ENCODE results near the gene ZNF346. TPM values are rescaled to one million over a fixed set of nuclear protein-coding genes. Genes with fewer than 3 reads are reported as not detected.
A peak's percentile ranks its signal among the peaks of the same experiment; 100 is the strongest.

ZNF346 gene
- total RNA-seq, 1 donor = 19.2 TPM

DNA sequence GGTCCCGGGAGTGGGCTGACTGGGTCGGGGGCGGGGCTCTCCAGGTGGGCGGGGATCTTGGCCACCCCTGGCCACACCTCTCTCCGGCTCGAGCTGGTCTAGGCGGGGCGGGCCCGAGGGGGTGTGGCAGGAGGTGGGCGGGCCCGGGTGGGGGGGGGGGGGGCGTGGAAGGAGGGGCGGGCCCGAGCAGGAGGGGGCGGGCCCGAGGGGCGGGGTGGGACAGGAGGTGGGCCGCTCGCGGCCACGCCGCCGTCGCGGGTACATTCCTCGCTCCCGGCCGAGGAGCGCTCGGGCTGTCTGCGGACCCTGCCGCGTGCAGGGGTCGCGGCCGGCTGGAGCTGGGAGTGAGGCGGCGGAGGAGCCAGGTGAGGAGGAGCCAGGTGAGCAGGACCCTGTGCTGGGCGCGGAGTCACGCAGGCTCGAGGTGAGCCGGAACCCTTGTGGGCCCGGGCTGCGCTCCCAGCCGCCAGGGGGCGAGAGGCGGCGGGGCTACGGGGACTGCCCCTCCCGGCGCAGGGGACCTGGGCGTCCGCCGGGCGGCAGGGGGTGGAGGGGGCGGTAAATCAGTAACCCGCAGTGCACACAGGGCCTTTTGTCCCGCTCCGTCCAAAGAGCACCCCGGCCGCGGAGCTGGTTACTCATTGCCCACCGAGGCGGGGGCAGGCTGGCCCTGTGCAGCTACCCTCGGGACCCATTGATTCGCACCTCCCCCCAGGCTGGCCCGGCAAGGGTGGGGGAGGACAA is 64.3 kb downstream of the ZNF346 start, which contains the start of gene FGFR4:
TSS of gene FGFR4 (plus strand) at position 262 of the 744 bp plus-strand sequence. CDS start 2,688 bp downstream, outside the sequence.
- TF ChIP-seq, protein P1, sequence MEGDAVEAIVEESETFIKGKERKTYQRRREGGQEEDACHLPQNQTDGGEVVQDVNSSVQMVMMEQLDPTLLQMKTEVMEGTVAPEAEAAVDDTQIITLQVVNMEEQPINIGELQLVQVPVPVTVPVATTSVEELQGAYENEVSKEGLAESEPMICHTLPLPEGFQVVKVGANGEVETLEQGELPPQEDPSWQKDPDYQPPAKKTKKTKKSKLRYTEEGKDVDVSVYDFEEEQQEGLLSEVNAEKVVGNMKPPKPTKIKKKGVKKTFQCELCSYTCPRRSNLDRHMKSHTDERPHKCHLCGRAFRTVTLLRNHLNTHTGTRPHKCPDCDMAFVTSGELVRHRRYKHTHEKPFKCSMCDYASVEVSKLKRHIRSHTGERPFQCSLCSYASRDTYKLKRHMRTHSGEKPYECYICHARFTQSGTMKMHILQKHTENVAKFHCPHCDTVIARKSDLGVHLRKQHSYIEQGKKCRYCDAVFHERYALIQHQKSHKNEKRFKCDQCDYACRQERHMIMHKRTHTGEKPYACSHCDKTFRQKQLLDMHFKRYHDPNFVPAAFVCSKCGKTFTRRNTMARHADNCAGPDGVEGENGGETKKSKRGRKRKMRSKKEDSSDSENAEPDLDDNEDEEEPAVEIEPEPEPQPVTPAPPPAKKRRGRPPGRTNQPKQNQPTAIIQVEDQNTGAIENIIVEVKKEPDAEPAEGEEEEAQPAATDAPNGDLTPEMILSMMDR (IDR thresholded peaks at IDR 0.05; ENCODE audit: extremely low read depth, low read depth, low read length) = peak; percentile 20
- no peaks in the 10 kb centered on the region for H4K20me1 ChIP-seq (ENCODE audit: insufficient read depth, low read length)
- H3K9me3 ChIP-seq (ENCODE audit: low read depth, low read length) = no peaks in the 10 kb centered on the region

DNA sequence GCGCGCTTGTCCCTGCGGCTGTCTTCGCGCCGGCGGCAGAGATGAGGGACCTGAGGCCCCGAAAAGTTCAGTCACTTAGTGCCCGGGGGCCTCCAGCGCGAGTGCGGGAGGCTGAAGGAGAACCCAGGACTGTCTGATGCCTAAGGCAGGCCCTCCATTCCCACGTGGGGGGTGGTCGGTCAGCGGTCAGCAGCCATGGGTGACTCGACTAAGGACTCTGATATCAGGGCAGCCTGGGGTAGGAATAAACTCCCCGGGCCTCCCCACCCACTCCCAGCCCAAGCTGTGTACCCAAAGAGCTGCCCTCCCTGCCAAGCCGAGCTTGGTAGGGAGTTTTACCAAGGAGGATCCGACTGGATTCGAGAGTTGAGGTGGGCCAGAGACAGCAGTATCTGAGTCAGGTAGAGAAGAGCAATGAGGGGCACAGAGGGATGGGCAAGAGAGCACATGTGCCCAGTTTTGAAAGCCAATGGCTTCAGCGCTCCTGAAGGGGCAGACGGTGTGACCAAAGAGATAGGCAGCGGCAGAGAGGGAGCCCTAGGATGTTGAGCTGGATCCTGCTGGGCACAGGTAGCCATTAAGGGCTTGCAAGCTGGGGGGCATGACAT is 65.0 kb downstream of the ZNF346 start:
- DNase-seq (ENCODE audit: insufficient read length, low spot score, missing footprints) = peak; percentile 71
- TF ChIP-seq, protein P1 (IDR thresholded peaks at IDR 0.05; ENCODE audit: extremely low read depth, low read depth, low read length) = no peak
- no peaks in the 10 kb centered on the region for H3K36me3 ChIP-seq (ENCODE audit: insufficient read depth, low read length)
- H3K4me1 ChIP-seq (ENCODE audit: insufficient read depth, low read length) = peaks cover 3% of the 10 kb centered on the region
- H3K27ac ChIP-seq (ENCODE audit: low read depth, low read length) = no peak overlapping the region
- no peaks in the 10 kb centered on the region for H3K9me3 ChIP-seq (ENCODE audit: low read depth, low read length)
- peak overlapping the region; percentile 48 for H3K4me3 ChIP-seq (ENCODE audit: insufficient read depth, low read length)
- H3K27me3 ChIP-seq (ENCODE audit: insufficient read depth, low read length) = peaks cover 28% of the 10 kb centered on the region
- H3K4me2 ChIP-seq (ENCODE audit: insufficient read depth, low read length) = peak overlapping the region; percentile 74
- no peaks in the 10 kb centered on the region for H3K79me2 ChIP-seq (ENCODE audit: insufficient read depth, low read length)
- H4K20me1 ChIP-seq (ENCODE audit: insufficient read depth, low read length) = no peaks in the 10 kb centered on the region
- H2AFZ ChIP-seq (ENCODE audit: low read length) = peak overlapping the region; percentile 29

More for the DNA sequence above, 64.3 kb downstream of the ZNF346 start, which contains the start of gene FGFR4:
- H3K4me3 ChIP-seq (ENCODE audit: insufficient read depth, low read length) = peak within 1 kb of the TSS; percentile 48
- H3K36me3 ChIP-seq (ENCODE audit: insufficient read depth, low read length) = no peaks in the 10 kb centered on the region
- no peak within 1 kb of the TSS for H3K27ac ChIP-seq (ENCODE audit: low read depth, low read length)
- H3K27me3 ChIP-seq (ENCODE audit: insufficient read depth, low read length) = peaks cover 35% of the 10 kb centered on the region
- no peaks in the 10 kb centered on the region for H3K79me2 ChIP-seq (ENCODE audit: insufficient read depth, low read length)
- DNase-seq (ENCODE audit: insufficient read length, low spot score, missing footprints) = peak; percentile 97
- peak within 1 kb of the TSS; percentile 56 for H2AFZ ChIP-seq (ENCODE audit: low read length)
- peak within 1 kb of the TSS; percentile 74 for H3K4me2 ChIP-seq (ENCODE audit: insufficient read depth, low read length)
- H3K4me1 ChIP-seq (ENCODE audit: insufficient read depth, low read length) = peaks cover 3% of the 10 kb centered on the region

DNA sequence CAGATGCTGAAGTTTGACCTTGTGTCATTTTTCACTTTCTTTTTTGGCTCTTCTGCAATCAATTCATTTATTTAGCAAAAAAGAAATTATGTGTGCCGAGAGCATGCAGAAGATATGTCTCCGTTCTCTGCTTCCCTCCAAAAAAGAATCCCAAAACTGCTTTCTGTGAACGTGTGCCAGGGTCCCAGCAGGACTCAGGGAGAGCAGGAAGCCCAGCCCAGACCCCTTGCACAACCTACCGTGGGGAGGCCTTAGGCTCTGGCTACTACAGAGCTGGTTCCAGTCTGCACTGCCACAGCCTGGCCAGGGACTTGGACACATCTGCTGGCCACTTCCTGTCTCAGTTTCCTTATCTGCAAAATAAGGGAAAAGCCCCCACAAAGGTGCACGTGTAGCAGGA is 66.6 kb downstream of the ZNF346 start:
- Histone ChIP-seq H2AFZ (ENCODE audit: low read length) (no peak overlapping the region), H3K4me2 (ENCODE audit: insufficient read depth, low read length) (no peak overlapping the region), H3K79me2 (ENCODE audit: insufficient read depth, low read length) (no peaks in the 10 kb centered on the region), H4K20me1 (ENCODE audit: insufficient read depth, low read length) (no peaks in the 10 kb centered on the region), H3K27ac (ENCODE audit: low read depth, low read length) (no peak overlapping the region), H3K36me3 (ENCODE audit: insufficient read depth, low read length) (no peaks in the 10 kb centered on the region), H3K27me3 (ENCODE audit: insufficient read depth, low read length) (peaks cover 17% of the 10 kb centered on the region), H3K4me3 (ENCODE audit: insufficient read depth, low read length) (no peak overlapping the region), H3K4me1 (ENCODE audit: insufficient read depth, low read length) (peaks cover 3% of the 10 kb centered on the region), H3K9me3 (ENCODE audit: low read depth, low read length) (no peaks in the 10 kb centered on the region)
- no peak for DNase-seq (ENCODE audit: insufficient read length, low spot score, missing footprints)
- TF ChIP-seq, protein P1 (IDR thresholded peaks at IDR 0.05; ENCODE audit: extremely low read depth, low read depth, low read length) = no peak
